ENCODE data around the gene DMRTB1. TPM values are rescaled to one million over a fixed set of nuclear protein-coding genes. Genes with fewer than 3 reads are reported as not detected.
A peak's percentile ranks its signal among the peaks of the same experiment; 100 is the strongest.

DMRTB1 gene
- total and polyA plus RNA-seq, 2 of the 8 experiments (the other 6 are each of a cell fraction or from before 2014, with no cell fraction given) = 0.06 to 0.35 TPM

GRCh38 chr1:53430779-53431178 is 28.4 kb upstream of the DMRTB1 start:
- Histone ChIP-seq H3K18ac (ENCODE audit: extremely low read depth, low read length) (no peak overlapping the region), H3K4me2 (ENCODE audit: insufficient read depth in 1 of 2, low read depth in 2 of 2, low read length in 2 of 2) (peak overlapping the region; percentile 52 to 72; a peak in 3 of 4 replicates), H3K79me1 (ENCODE audit: low read depth, low read length) (no peaks in the 10 kb centered on the region), H3K14ac (ENCODE audit: insufficient read length) (no peak overlapping the region), H4K91ac (replicated peaks; ENCODE audit: insufficient read length, low read length) (no peak overlapping the region), H4K8ac (ENCODE audit: extremely low read depth, insufficient read depth, low read length) (no peak overlapping the region), H3K9ac (replicated peaks in 1 of 4; ENCODE audit: extremely low read depth in 1 of 4, low read depth in 3 of 4, low read length in 3 of 4) (no peak overlapping the region), H3K56ac (replicated peaks; ENCODE audit: insufficient read length, low read depth, low read length) (no peak overlapping the region), H2BK12ac (ENCODE audit: low read depth, low read length) (no peak overlapping the region; the same call in 1 of the 2 replicates), H2BK20ac (ENCODE audit: low read length) (no peak overlapping the region), H4K20me1 (replicated peaks in 1 of 2; ENCODE audit: control insufficient read depth in 1 of 2, insufficient read depth in 2 of 2, low read length in 2 of 2) (no peaks in the 10 kb centered on the region), H4K5ac (ENCODE audit: insufficient read length, low read depth, low read length) (peak overlapping the region; percentile 33), H2AK5ac (ENCODE audit: low read depth, low read length) (no peak overlapping the region), H3K4ac (replicated peaks; ENCODE audit: insufficient read length, low read depth, low read length) (no peak overlapping the region), H2BK15ac (ENCODE audit: low read length) (no peak overlapping the region), H2AFZ (ENCODE audit: low read length) (no peak overlapping the region), H3K23ac (ENCODE audit: insufficient read length) (no peak overlapping the region), H3K23me2 (ENCODE audit: low read depth, low read length) (no peaks in the 10 kb centered on the region), H2BK120ac (replicated peaks; ENCODE audit: low read depth, low read length) (peak overlapping the region; percentile 93), H3K9me3 (ENCODE audit: insufficient read depth in 2 of 2, low read depth in 1 of 2, low read length in 1 of 2) (peaks cover 13 to 15% of the 10 kb centered on the region in 2 experiments), H3K4me3 (ENCODE audit: extremely low read depth in 1 of 4, insufficient read depth in 2 of 4, low read depth in 3 of 4, low read length in 4 of 4) (peak overlapping the region in 2 of 4 experiments; percentile 2 to 43; a peak in 2 of 8 replicates), H3K4me1 (replicated peaks in 1 of 4; ENCODE audit: control insufficient read depth in 3 of 4, insufficient read depth in 4 of 4, low read length in 3 of 4) (peaks cover 0 to 13% (median 8%) of the 10 kb centered on the region in 4 experiments; a peak in 4 of 7 replicates), H2BK5ac (ENCODE audit: low read depth, low read length) (peak overlapping the region; percentile 92; the same call in 1 of the 2 replicates), H3K79me2 (ENCODE audit: control insufficient read depth in 1 of 2, insufficient read depth in 2 of 2, low read length in 2 of 2) (no peaks in the 10 kb centered on the region), H3K36me3 (ENCODE audit: control insufficient read depth in 2 of 4, insufficient read depth in 4 of 4, low read length in 3 of 4) (peaks cover 0 to 4% (median 0%) of the 10 kb centered on the region in 4 experiments; a peak in 2 of 8 replicates), H3K27me3 (replicated peaks in 1 of 4; ENCODE audit: control insufficient read depth in 3 of 4, extremely low read depth in 1 of 4, insufficient read depth in 3 of 4, low read length in 3 of 4) (no peaks in the 10 kb centered on the region), H3K27ac (ENCODE audit: low read depth, low read length) (peak overlapping the region; percentile 79)
- peak; percentile 97 for FAIRE-seq
- ChIA-PET CTCF (ENCODE audit: partially characterized antibody) (interaction anchor here (0.6 to 3.4 kb wide), 8 partner anchors 13 to 107 kb away, joined by 3 to 18 read pairs (median 4); no protein-coding TSS in a partner anchor), POLR2A (ENCODE audit: partially characterized antibody) (interaction anchor here (0.7 to 3.5 kb wide), 5 partner anchors 12 to 1298 kb away, joined by 3 to 34 read pairs (median 3); no protein-coding TSS in a partner anchor)
- peak in 1 of 2 experiments; percentile 56 for DNase-seq (ENCODE audit: low read depth in 1 of 2, low spot score in 2 of 2)
- TF ChIP-seq SIN3A (conservative IDR thresholded peaks at IDR 0.05 in 1 of 2, IDR thresholded peaks at IDR 0.05 in 1 of 2; ENCODE audit: low read depth in 1 of 2, low read length in 2 of 2) (0 out of 4 replicates have a peak, but pooled peaks have one; percentile 52 to 62), RFX5 (IDR thresholded peaks at IDR 0.05; ENCODE audit: borderline replicate concordance, low read depth, low read length) (no peak), E2F6 (IDR thresholded peaks at IDR 0.05) (no peak), TAF1 (IDR thresholded peaks at IDR 0.05; ENCODE audit: low read depth, low read length) (no peak), SAP30 (IDR thresholded peaks at IDR 0.05; ENCODE audit: insufficient read depth, insufficient replicate concordance, low read length) (no peak), BCL11A (IDR thresholded peaks at IDR 0.05; ENCODE audit: low read depth in 2 of 2, low read length in 2 of 2) (peak in 1 of 2 experiments; percentile 61), CBX5 (IDR thresholded peaks at IDR 0.05; ENCODE audit: low read depth, low read length) (no peak), RNF2 (IDR thresholded peaks at IDR 0.05; ENCODE audit: borderline replicate concordance, low read depth, low read length, missing control alignments, poor library complexity, severe bottlenecking) (no peak), POLR2AphosphoS5 (IDR thresholded peaks at IDR 0.05; ENCODE audit: low read depth, low read length) (no peak), MAFK (IDR thresholded peaks at IDR 0.05; ENCODE audit: low read depth, low read length) (no peak), EZH2 (IDR thresholded peaks at IDR 0.05; ENCODE audit: low read depth, low read length, severe bottlenecking) (no peak), NRF1 (IDR thresholded peaks at IDR 0.05; ENCODE audit: low read depth, low read length) (no peak), KDM1A (IDR thresholded peaks at IDR 0.05; ENCODE audit: borderline replicate concordance, low read length) (no peak)
